ENCODE measurements around the gene LRRC36.

Gene LRRC36

GRCh38 chr16:67391424-67392300 is 65.0 kb downstream of the LRRC36 start:
- peak; percentile 24 for DNase-seq

- no peak for DNase-seq
Observed at GRCh38 chr16:67392301-67393059, 65.9 kb downstream of the LRRC36 start.

GRCh38 chr16:67393111-67393787 is 66.6 kb downstream of the LRRC36 start, which contains the start of gene TPPP3:
Gene TPPP3 (minus strand): TSS chr16:67393498. CDS start chr16:67391111, 2,387 bp downstream.
- no peak for DNase-seq

GRCh38 chr16:67393788-67394154 is 67.2 kb downstream of the LRRC36 start:
- DNase-seq = no peak

- no peak for DNase-seq
Observed at GRCh38 chr16:67394155-67395104, 67.8 kb downstream of the LRRC36 start.

- no peak for DNase-seq
Observed at GRCh38 chr16:67395105-67395457, 68.5 kb downstream of the LRRC36 start.

- peak; percentile 76 for DNase-seq
Observed at GRCh38 chr16:67395458-67396158, 69.0 kb downstream of the LRRC36 start.

- DNase-seq = peak; percentile 79
Observed at GRCh38 chr16:67396159-67397035, 69.8 kb downstream of the LRRC36 start.

GRCh38 chr16:67397036-67397801 is 70.6 kb downstream of the LRRC36 start:
- DNase-seq = no peak

- no peak for DNase-seq
Observed at GRCh38 chr16:67397812-67398545, 71.4 kb downstream of the LRRC36 start.

GRCh38 chr16:67398546-67399217 is 72.1 kb downstream of the LRRC36 start:
- DNase-seq = no peak

GRCh38 chr16:67399218-67399733 is 72.7 kb downstream of the LRRC36 start:
- DNase-seq = no peak

- DNase-seq = peak; percentile 26
Observed at GRCh38 chr16:67399749-67400704, 73.4 kb downstream of the LRRC36 start.

- DNase-seq = no peak
Observed at GRCh38 chr16:67400901-67401300, 74.3 kb downstream of the LRRC36 start.

- DNase-seq = no peak
Observed at GRCh38 chr16:67403976-67404555, 77.5 kb downstream of the LRRC36 start.

GRCh38 chr16:67404740-67405226 is 78.2 kb downstream of the LRRC36 start:
- DNase-seq = no peak

Data from NCI-H1105 treated with DMSO at 0.1 percent for 48 hours (cell line).